ENCODE measurements around the gene TRAPPC12. TPM values are rescaled to one million over a fixed set of nuclear protein-coding genes. Genes with fewer than 3 reads are reported as not detected.
A peak's percentile ranks its signal among the peaks of the same experiment; 100 is the strongest.

TRAPPC12 gene
- total RNA-seq, 1 experiment from 2014 or later = 69.1 TPM

GRCh38 chr2:3343012-3343411 is 36.5 kb upstream of the TRAPPC12 start:
- H2AFZ ChIP-seq (ENCODE audit: low read length) = no peak overlapping the region

GRCh38 chr2:3344897-3345296 is 34.6 kb upstream of the TRAPPC12 start:
- no peak overlapping the region for H3K9ac ChIP-seq (ENCODE audit: low read length)

More at GRCh38 chr2:3343012-3343411, 36.5 kb upstream of the TRAPPC12 start:
- no peaks in the 10 kb centered on the region for H3K36me3 ChIP-seq (ENCODE audit: insufficient read depth, low read length)
- no peaks in the 10 kb centered on the region for H3K9me2 ChIP-seq (replicated peaks; ENCODE audit: insufficient read depth, low read length)
- H3K4me2 ChIP-seq (ENCODE audit: low read depth, low read length, poor library complexity, severe bottlenecking) = no peak overlapping the region
- DNase-seq = no peak
- no peaks in the 10 kb centered on the region for H3K4me1 ChIP-seq (ENCODE audit: low read length)
- no peak overlapping the region for H3K9ac ChIP-seq (ENCODE audit: low read length)
- no peak overlapping the region for H3K4me3 ChIP-seq (ENCODE audit: low read length)
- no peaks in the 10 kb centered on the region; the same call in 1 of the 2 replicates for H4K20me1 ChIP-seq (ENCODE audit: insufficient read depth, low read depth, low read length)
- H3K9me3 ChIP-seq (ENCODE audit: low read length) = no peaks in the 10 kb centered on the region
- peaks cover 30% of the 10 kb centered on the region for H3K79me2 ChIP-seq (ENCODE audit: low read length)
- no peak overlapping the region for H3K27ac ChIP-seq (ENCODE audit: low read length)
- H3K27me3 ChIP-seq (ENCODE audit: low read length) = no peaks in the 10 kb centered on the region

GRCh38 chr2:3345621-3346020 is 33.9 kb upstream of the TRAPPC12 start:
- H2AFZ ChIP-seq (ENCODE audit: low read length) = no peak overlapping the region
- H3K9me3 ChIP-seq (ENCODE audit: low read length) = no peaks in the 10 kb centered on the region
- no peak overlapping the region for H3K4me3 ChIP-seq (ENCODE audit: low read length)
- no peak overlapping the region for H3K4me2 ChIP-seq (ENCODE audit: low read depth, low read length, poor library complexity, severe bottlenecking)
- H3K27ac ChIP-seq (ENCODE audit: low read length) = no peak overlapping the region
- no peak for DNase-seq
- H3K27me3 ChIP-seq (ENCODE audit: low read length) = no peaks in the 10 kb centered on the region
- no peak overlapping the region for H3K9ac ChIP-seq (ENCODE audit: low read length)
- H4K20me1 ChIP-seq (ENCODE audit: insufficient read depth, low read depth, low read length) = no peaks in the 10 kb centered on the region; the same call in 1 of the 2 replicates
- peaks cover 41% of the 10 kb centered on the region for H3K79me2 ChIP-seq (ENCODE audit: low read length)
- no peaks in the 10 kb centered on the region for H3K9me2 ChIP-seq (replicated peaks; ENCODE audit: insufficient read depth, low read length)
- 0 out of 2 replicates have a peak, but pooled peaks cover 4% of the 10 kb centered on the region for H3K36me3 ChIP-seq (ENCODE audit: insufficient read depth, low read length)
- H3K4me1 ChIP-seq (ENCODE audit: low read length) = no peaks in the 10 kb centered on the region

More at GRCh38 chr2:3344897-3345296, 34.6 kb upstream of the TRAPPC12 start:
- Histone ChIP-seq H3K79me2 (ENCODE audit: low read length) (peaks cover 38% of the 10 kb centered on the region), H3K27ac (ENCODE audit: low read length) (no peak overlapping the region), H2AFZ (ENCODE audit: low read length) (no peak overlapping the region), H3K9me3 (ENCODE audit: low read length) (no peaks in the 10 kb centered on the region), H3K36me3 (ENCODE audit: insufficient read depth, low read length) (no peaks in the 10 kb centered on the region), H3K4me2 (ENCODE audit: low read depth, low read length, poor library complexity, severe bottlenecking) (no peak overlapping the region), H3K9me2 (replicated peaks; ENCODE audit: insufficient read depth, low read length) (no peaks in the 10 kb centered on the region), H3K4me1 (ENCODE audit: low read length) (no peaks in the 10 kb centered on the region), H3K4me3 (ENCODE audit: low read length) (no peak overlapping the region), H4K20me1 (ENCODE audit: insufficient read depth, low read depth, low read length) (no peaks in the 10 kb centered on the region; the same call in 1 of the 2 replicates), H3K27me3 (ENCODE audit: low read length) (no peaks in the 10 kb centered on the region)
- DNase-seq = no peak

- peaks cover 17% of the 10 kb centered on the region for H3K36me3 ChIP-seq (ENCODE audit: insufficient read depth, low read length)
- H3K9ac ChIP-seq (ENCODE audit: low read length) = no peak overlapping the region
- no peaks in the 10 kb centered on the region; the same call in 1 of the 2 replicates for H4K20me1 ChIP-seq (ENCODE audit: insufficient read depth, low read depth, low read length)
- H3K4me3 ChIP-seq (ENCODE audit: low read length) = no peak overlapping the region
- H3K79me2 ChIP-seq (ENCODE audit: low read length) = peaks cover 34% of the 10 kb centered on the region
- no peaks in the 10 kb centered on the region for H3K9me3 ChIP-seq (ENCODE audit: low read length)
- H3K27ac ChIP-seq (ENCODE audit: low read length) = no peak overlapping the region
- no peak overlapping the region for H3K4me2 ChIP-seq (ENCODE audit: low read depth, low read length, poor library complexity, severe bottlenecking)
- H3K4me1 ChIP-seq (ENCODE audit: low read length) = no peaks in the 10 kb centered on the region
- no peaks in the 10 kb centered on the region for H3K9me2 ChIP-seq (replicated peaks; ENCODE audit: insufficient read depth, low read length)
- H2AFZ ChIP-seq (ENCODE audit: low read length) = no peak overlapping the region
- no peak for DNase-seq
- no peaks in the 10 kb centered on the region for H3K27me3 ChIP-seq (ENCODE audit: low read length)
Observed at GRCh38 chr2:3348767-3349166, 30.7 kb upstream of the TRAPPC12 start.

DNA sequence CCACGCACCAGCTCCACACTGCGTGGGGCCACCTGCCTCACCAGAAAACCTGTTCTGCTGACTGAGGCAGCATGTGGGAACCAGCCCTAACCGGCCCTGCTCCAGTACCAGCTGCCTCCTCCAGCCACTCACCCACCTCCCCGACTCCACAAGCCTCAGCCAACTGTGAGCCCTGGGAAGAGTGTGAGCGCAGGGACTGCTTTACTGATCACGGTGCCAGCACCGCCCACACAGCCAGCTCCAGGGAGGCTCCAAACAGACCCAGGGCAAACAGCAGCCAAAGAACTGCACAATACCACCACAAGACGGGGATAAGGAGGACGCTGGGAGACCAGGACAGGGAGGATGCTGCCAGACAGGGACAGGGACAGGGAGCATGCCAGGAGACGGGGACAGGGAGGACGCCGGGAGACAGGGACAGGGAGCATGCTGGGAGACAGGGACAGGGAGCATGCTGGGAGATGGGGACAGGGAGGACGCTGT is 30.2 kb upstream of the TRAPPC12 start:
- Histone ChIP-seq H3K79me2 (ENCODE audit: low read length) (peaks cover 38% of the 10 kb centered on the region), H3K27ac (ENCODE audit: low read length) (no peak overlapping the region), H3K36me3 (ENCODE audit: insufficient read depth, low read length) (peaks cover 22% of the 10 kb centered on the region), H3K9me2 (replicated peaks; ENCODE audit: insufficient read depth, low read length) (no peaks in the 10 kb centered on the region), H2AFZ (ENCODE audit: low read length) (no peak overlapping the region), H4K20me1 (ENCODE audit: insufficient read depth, low read depth, low read length) (no peaks in the 10 kb centered on the region; the same call in 1 of the 2 replicates), H3K4me1 (ENCODE audit: low read length) (no peaks in the 10 kb centered on the region), H3K4me2 (ENCODE audit: low read depth, low read length, poor library complexity, severe bottlenecking) (no peak overlapping the region), H3K9me3 (ENCODE audit: low read length) (no peaks in the 10 kb centered on the region), H3K9ac (ENCODE audit: low read length) (no peak overlapping the region), H3K27me3 (ENCODE audit: low read length) (no peaks in the 10 kb centered on the region), H3K4me3 (ENCODE audit: low read length) (no peak overlapping the region)
- DNase-seq = no peak

GRCh38 chr2:3354986-3355385 is 24.5 kb upstream of the TRAPPC12 start:
- no peaks in the 10 kb centered on the region for H4K20me1 ChIP-seq (ENCODE audit: insufficient read depth, low read depth, low read length)
- H3K9me2 ChIP-seq (replicated peaks; ENCODE audit: insufficient read depth, low read length) = no peaks in the 10 kb centered on the region
- H2AFZ ChIP-seq (ENCODE audit: low read length) = no peak overlapping the region
- no peaks in the 10 kb centered on the region for H3K9me3 ChIP-seq (ENCODE audit: low read length)
- no peak for DNase-seq
- peaks cover 44% of the 10 kb centered on the region for H3K36me3 ChIP-seq (ENCODE audit: insufficient read depth, low read length)
- H3K79me2 ChIP-seq (ENCODE audit: low read length) = peaks cover 75% of the 10 kb centered on the region
- H3K27me3 ChIP-seq (ENCODE audit: low read length) = no peaks in the 10 kb centered on the region
- H3K9ac ChIP-seq (ENCODE audit: low read length) = no peak overlapping the region
- no peak overlapping the region for H3K27ac ChIP-seq (ENCODE audit: low read length)
- H3K4me3 ChIP-seq (ENCODE audit: low read length) = no peak overlapping the region
- peaks cover 37% of the 10 kb centered on the region for H3K4me1 ChIP-seq (ENCODE audit: low read length)
- no peak overlapping the region for H3K4me2 ChIP-seq (ENCODE audit: low read depth, low read length, poor library complexity, severe bottlenecking)

- no peaks in the 10 kb centered on the region for H3K27me3 ChIP-seq (ENCODE audit: low read length)
- H3K4me1 ChIP-seq (ENCODE audit: low read length) = peaks cover 47% of the 10 kb centered on the region
- H3K4me2 ChIP-seq (ENCODE audit: low read depth, low read length, poor library complexity, severe bottlenecking) = no peak overlapping the region
- no peaks in the 10 kb centered on the region for H3K9me3 ChIP-seq (ENCODE audit: low read length)
- no peak overlapping the region for H3K9ac ChIP-seq (ENCODE audit: low read length)
- no peaks in the 10 kb centered on the region for H3K9me2 ChIP-seq (replicated peaks; ENCODE audit: insufficient read depth, low read length)
- H3K36me3 ChIP-seq (ENCODE audit: insufficient read depth, low read length) = peaks cover 40% of the 10 kb centered on the region
- no peak overlapping the region for H2AFZ ChIP-seq (ENCODE audit: low read length)
- H3K27ac ChIP-seq (ENCODE audit: low read length) = no peak overlapping the region
- no peak for DNase-seq
- H4K20me1 ChIP-seq (ENCODE audit: insufficient read depth, low read depth, low read length) = peaks cover 5% of the 10 kb centered on the region; the same call in 1 of the 2 replicates
- no peak overlapping the region for H3K4me3 ChIP-seq (ENCODE audit: low read length)
- peaks cover 79% of the 10 kb centered on the region for H3K79me2 ChIP-seq (ENCODE audit: low read length)
Observed at GRCh38 chr2:3355951-3356569, 23.4 kb upstream of the TRAPPC12 start.

DNA sequence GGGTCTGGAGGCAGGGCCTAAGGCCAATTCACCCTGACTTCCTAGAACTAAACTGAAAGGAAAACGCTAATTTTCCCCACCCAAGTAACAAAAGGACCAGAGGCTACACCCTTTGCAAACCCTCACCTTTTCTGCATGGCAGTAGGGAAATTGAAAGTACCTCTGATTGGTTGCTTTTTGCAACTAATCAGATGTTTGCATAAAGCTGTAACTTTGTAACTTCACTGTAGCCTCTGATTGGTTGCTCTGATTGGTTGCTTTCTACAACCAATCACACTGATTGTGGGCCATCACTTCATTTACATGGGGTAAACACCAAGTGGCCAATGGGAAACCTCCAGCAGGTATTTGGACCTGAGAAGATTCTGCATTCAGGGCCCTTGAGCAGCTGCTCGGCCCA is 22.7 kb upstream of the TRAPPC12 start:
- H3K79me2 ChIP-seq (ENCODE audit: low read length) = peaks cover 81% of the 10 kb centered on the region
- no peak overlapping the region for H3K9ac ChIP-seq (ENCODE audit: low read length)
- no peak for DNase-seq
- H3K9me2 ChIP-seq (replicated peaks; ENCODE audit: insufficient read depth, low read length) = no peaks in the 10 kb centered on the region
- H3K4me2 ChIP-seq (ENCODE audit: low read depth, low read length, poor library complexity, severe bottlenecking) = no peak overlapping the region
- H3K4me1 ChIP-seq (ENCODE audit: low read length) = peaks cover 55% of the 10 kb centered on the region
- peaks cover 40% of the 10 kb centered on the region for H3K36me3 ChIP-seq (ENCODE audit: insufficient read depth, low read length)
- no peak overlapping the region for H2AFZ ChIP-seq (ENCODE audit: low read length)
- H4K20me1 ChIP-seq (ENCODE audit: insufficient read depth, low read depth, low read length) = peaks cover 5% of the 10 kb centered on the region; the same call in 1 of the 2 replicates
- peak overlapping the region; percentile 71; the same call in 1 of the 2 replicates for H3K27ac ChIP-seq (ENCODE audit: low read length)
- H3K27me3 ChIP-seq (ENCODE audit: low read length) = no peaks in the 10 kb centered on the region
- H3K4me3 ChIP-seq (ENCODE audit: low read length) = no peak overlapping the region
- H3K9me3 ChIP-seq (ENCODE audit: low read length) = no peaks in the 10 kb centered on the region

All from Karpas-422 (cell line).